DLD1 (cell line): ENCODE data around the gene MCM3.

ENCODE experiments used
- in situ Hi-C: cut with HindIII; loops from 2 replicates; pipeline ENCODE4 v1.10.0; 2017; ENCODE audit warnings: low sequenced_read_pairs

Gene MCM3

DNA sequence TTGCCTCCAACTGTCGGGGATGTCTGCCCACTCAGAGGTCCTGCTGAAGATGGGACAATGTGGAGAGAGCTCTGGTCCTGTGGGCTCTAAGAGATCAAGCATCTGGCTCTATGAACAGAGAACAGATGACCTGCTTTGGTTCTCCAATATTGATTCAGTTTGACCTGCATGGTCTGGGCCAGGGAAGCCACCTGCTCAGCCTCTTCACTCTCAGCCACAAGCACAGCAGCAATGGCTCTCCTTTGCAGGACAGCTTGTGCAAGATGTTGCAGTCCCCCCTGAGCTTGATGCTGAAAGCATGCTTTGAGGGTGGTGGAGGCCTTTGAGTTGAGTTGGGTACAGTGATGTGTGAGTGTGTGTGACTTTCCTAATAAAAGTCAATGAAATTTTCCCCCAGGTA, 18.6 kb upstream of the MCM3 start:
- in situ Hi-C loops = no loop called here

DNA sequence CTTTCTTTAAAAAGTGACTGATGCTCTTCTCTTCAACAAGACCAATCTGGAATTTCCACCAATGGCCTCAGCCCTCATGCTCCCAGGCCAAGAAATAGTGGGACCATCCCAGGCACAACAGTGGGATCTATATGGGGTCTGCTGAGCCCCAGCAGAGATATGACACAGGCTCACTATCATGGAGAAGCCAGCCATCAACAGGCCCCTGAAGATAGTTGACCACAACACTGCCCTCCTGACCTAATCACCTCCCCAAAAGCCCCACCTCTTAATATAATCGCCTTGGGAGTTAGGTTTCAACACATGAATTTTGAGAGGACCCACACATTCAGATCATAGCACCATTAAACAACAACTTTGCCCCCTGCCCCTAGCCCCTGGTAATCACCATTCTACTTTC, 16.8 kb upstream of the MCM3 start:
- in situ Hi-C loops = no loop called here

DNA sequence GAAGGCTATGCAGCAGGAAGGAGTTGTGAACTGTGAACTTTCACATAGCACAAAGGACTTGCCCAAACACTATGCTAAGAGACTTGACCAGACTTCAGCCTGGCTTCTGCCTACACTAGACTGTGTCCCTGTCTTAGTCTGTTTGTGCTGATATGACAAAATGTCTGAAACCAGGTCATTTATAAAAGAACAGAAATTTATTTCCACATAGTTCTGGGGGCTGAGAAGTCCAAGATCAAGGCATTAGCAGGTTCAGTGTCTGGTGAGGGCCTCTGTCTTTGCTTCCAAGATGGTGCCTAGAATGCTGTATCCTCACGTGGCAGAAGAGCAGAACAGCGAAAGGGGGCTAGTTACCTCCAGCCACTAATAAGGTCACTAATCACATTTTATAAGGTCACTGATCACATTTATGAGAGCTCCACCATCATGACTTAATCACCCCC, 16.0 kb upstream of the MCM3 start:
- in situ Hi-C loops = no loop called here

DNA sequence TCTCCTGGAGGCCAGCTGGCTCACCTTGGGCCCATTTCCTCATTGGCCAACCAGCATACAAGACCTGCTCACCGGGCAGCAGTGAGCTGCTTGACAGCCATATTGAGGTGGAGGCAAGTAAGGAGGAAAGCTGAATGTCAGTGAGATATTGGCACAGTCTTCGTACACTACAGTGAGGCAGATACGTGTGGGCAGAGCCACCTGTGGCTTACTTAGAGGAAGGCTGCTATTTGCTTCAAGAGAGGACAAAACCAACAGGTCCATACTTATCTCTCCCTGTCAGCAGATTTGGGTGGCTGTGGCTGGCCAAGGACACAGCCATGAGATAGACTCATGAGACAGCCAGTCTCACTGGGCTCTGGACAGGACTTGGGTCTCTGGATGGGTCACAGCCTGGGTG, 15.1 kb upstream of the MCM3 start:
- in situ Hi-C loops = no loop called here

DNA sequence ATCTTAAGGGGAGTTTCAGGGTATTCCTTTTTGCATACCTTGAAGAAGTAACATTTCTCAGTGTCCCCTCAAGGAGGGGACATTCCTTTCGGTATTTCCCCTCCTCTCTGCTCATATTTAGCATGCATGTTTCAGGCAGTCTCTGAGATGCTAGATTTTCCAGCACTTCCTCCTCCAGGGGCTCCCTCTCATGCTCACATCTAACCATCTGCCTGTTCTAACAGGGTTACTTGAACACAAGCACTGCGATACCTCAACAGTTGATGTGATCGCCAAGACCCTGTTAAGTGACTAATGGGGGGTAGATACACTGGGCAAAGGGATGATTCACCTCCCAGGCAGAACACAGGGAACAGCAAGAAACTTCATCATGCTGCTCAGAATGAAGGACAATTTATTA, 12.9 kb upstream of the MCM3 start:
- in situ Hi-C loops = no loop called here

DNA sequence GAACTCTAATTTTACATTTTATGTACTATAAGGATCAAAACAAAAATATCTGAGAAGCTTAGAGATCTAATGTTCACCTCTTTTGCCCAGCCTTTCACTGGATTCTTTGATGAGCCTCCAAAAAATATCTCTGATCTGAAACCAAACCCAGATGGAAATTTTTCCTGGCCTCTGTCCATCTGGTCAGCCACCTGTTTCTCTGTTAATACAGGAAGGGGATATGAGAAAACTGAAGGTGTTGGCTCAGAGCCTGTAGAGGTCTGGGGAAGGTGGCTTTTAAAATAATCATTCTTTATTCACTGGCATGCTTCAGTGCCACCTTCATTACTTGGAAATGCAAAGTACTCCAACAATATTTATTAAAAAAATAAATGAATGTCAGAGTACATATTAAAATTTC, 8.5 kb upstream of the MCM3 start:
- in situ Hi-C loops = no loop called here

DNA sequence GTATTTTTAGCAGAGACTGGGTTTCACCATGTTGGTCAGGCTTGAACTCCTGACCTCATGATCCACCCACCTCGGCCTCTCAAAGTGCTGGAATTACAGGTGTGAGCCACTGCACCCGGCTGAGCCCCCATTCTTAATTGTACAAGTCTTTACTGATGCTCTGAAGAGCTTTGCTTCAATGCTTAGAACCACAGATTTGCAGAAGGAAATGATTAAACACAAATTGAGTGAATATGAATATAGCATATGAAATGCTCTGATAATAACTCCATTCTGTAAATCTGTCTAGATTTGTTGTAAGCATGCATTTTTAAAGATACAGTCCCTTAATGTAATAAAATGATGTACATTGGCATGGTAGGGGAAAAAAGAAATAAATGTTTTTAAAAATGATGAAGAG, 4.3 kb upstream of the MCM3 start:
- in situ Hi-C loops = no loop called here

DNA sequence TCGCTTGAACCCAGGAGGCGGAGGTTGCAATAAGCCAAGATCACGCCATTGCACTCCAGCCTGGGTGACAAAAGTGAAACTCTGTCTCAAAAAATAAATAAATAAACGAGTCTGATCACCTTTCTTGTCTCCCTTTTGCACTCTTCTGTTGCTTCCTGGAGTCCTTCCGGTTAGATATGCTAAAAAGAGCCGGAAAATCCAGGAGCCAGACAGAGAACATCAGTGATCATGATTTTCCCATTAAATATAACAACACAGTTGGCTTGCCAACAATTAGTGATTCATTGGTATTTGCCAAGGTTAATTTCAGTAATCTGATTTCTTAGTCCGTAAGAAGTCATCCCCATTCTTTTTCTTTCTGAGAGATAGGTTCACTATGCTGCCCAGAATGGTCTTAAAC, 3.7 kb upstream of the MCM3 start:
- in situ Hi-C loops = no loop called here

DNA sequence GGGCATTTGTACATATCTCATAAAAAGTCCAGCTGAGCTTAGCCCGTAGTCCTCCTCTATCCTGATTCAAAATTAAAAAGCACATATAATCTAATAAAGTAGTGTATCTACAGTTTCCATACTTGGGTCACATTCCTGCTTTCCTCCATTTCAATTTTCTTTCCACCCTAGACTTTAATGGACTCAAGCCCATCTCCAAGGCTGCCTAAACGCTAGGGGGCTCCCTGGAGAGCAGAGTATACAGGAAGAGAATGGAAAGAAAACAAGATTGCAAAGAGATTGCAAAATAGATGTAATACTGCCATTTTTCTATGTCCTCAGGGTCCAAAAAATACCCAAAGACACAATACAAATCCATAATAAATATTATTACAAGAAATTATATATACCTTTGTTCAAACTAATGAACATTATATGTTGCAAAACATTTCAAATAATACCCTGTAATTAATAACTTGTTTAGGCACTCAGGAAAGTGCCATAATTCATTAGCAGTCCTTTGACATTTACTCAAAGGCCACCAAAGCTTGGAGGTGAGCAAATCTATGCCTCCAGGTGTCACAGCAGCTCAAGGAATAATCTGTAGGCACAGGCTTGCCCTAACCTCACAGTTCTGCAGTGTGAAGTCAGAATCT, 2.4 kb upstream of the MCM3 start:
- in situ Hi-C loops = no loop called here

DNA sequence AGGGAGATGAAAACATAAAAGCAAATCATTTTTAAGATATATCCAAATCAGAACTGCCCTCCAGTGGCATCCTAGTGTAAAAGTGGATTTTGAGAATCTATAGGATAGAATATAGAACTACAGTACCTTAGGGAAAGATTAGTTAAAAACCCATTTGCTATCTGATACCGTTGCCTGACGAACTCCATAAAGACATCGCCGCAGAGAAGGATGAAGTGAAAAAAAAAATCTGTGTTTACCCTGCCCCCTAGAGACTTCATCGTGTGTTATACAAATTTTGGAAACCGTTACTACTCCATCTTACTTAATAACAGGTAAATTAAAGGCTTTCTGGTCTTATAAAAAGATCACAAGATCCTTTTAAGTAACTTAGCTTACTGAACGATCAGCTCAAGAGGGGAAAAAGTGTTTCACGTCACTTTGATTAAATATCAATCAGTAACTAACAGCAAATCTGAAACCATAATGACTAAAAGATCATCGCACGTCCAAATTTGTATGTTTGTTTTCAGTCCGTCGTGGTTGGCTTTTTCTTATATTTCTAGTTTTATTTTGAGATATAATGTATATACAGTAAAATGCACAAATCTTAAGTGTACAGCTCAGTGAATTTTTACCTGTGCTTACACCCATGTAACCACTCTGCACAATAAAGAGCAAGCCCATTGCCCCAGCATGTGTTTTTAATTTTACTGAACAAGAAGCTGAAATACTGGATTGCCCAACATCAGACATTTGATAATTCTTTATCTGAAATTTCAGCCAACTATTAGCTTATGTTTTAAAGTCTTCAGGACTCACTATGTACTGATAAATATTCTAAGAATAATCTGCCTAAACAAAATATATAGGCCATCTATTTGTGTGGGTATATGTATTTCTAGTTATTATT, 881 bp upstream of the MCM3 start:
- in situ Hi-C loops = no loop called here

DNA sequence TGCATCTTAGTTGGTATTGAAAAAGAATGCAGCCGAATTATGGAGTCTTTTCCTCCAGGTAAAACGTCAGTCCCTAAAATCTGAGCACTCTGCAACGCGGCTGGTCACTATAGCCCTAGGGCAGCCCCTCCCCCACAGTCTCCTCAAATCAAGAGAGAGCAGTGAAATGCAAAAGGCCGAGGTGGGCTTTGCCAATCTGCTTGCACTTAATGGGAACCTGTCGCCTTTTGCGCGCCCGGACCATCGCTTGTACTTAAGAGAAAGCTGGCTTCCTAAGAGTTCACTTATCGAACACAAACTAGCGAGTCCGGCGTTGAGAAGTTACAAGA, 447 bp downstream of the MCM3 start:
- in situ Hi-C loops = no loop called here

DNA sequence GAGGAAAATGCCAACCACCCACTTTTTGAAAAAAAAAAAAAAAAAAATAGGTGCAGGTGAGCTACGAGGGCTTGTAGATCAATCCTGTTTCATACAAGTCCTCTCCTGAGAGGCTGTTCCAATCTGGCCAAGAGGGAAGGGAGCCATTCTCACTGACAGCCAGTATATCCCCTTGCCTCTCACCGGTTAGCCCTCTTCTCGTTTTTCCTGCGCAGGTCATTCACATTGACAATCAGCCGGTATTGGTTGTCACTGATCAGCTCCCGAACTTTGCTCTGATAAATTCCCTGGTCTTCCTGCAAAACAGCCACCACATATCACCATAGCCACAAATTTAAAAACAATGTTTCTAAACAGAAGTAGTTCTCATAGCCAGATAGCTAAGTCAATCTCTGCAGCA, 1.4 kb downstream of the MCM3 start:
- in situ Hi-C loops = no loop called here

DNA sequence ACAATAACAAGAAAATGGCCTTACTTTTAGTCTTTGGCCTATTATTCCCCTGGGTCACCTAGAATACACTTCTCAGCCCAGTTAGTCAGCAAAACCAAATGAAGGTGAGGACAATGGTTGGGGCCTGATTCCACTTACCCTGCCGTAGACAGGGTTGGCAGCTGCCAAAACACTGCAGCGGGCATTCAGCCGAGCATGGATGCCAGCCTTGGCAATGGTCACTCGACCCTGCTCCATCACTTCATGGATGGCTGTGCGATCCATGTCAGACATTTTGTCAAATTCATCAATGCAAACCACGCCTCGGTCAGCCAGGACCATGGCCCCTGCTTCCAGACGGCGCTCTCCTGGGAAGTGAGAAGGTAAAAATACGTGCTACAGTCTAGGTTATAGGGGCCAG, 8.4 kb downstream of the MCM3 start:
- in situ Hi-C loops = no loop called here

DNA sequence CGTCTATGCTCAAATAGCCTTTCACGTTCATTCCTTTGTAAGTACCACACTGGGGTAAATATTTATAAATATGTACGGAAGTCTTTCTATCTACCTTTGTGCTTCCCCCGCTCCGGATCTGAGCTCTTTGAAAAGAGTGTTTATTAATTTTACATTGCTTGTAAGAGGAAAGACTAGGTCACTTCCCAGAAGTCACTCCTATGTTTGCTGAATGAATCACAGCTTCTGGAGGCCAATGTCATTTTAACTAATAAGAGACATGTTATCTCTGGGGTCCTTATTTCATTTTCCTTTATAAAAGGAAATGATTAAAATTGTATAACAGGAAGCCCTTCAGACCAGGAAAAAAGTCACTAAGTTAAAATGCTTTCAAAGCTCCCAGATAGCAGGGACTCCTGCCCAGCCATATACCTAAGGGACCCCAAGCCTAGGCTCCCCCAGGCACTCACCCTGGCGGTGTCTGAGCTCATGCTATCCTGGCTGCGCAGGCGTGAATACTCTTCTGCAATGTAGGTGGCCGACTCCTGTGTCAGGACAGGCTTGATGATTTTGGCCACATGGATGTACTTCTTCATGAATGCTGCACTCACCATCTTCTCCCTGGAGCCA, 12.6 kb downstream of the MCM3 start:
- in situ Hi-C loops = no loop called here

DNA sequence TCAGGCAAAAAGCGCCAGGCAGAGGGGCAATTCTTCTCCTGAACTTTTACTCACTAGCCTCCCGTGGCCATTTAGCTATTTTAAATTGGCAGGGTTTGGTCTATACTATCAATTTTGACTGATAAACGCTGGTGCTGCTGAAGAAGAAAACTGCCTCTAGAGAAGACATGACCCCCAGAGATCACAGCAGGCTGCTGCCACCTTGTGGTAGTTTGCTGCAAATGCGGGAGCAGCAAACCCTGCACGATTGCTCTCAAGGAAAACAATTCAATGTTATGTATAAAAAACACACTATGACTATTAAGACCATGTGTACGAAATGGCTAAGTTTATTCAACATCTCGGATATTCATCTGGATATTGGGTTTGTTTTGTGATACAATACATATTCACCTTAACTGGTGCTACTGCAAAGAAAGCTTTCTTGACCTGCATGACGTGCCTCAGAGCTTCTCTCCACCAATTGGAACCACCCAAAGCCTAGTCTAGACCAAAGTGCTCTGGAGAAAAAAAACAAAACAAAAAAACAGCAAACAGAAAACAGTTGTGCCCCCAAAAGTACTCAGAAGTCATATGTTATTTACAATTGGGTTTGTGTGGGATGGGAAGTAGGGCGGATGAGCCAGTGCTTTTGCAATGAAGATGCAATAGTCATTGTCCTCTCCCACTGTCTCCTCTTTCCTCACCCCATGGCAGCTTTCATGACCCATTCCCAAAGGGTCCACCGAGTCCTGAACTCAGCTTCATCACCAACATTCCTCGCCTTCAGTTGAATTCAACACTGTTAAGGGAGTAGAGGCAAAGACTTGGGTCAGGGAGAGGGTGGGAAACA, 20.6 kb downstream of the MCM3 start:
- in situ Hi-C loops = loop anchor here (5.0 kb wide), 1 partner anchor 123 kb away; no protein-coding TSS in a partner anchor

DNA sequence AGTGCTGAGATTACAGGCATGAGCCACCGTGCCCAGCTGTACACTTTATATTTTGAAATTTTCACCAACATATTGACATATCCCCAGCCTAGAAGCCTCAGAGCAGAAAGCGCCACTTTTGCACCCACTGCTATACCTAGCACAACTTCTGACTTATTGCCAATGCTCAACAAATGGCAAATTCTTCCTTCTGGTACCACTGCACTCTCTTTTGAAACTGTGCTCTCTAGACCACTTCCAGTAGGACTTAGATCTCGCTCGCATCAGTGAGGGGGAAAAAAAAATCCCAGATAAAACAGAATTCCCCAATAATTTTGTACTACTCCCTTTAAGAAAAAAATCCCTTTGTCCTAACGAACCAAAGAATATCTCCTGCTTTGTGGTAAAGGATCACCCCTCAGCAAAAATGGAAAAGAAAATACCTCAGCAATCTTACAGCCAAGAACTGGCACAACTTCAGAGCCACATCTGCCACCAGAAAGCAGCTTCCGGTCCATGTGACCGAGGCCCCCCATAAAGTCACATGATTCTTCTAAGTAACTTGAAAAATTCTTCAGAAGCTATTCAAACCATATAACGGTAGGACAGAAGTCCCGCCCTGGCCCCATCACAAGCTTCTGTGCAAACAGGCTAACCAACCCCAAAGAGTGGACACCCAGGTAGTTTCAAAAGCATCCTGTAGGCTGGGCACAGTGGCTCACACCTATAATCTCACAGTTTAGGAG, 21.8 kb downstream of the MCM3 start:
- in situ Hi-C loops = loop anchor here (5.0 kb wide), 1 partner anchor 125 kb away; no protein-coding TSS in a partner anchor

DNA sequence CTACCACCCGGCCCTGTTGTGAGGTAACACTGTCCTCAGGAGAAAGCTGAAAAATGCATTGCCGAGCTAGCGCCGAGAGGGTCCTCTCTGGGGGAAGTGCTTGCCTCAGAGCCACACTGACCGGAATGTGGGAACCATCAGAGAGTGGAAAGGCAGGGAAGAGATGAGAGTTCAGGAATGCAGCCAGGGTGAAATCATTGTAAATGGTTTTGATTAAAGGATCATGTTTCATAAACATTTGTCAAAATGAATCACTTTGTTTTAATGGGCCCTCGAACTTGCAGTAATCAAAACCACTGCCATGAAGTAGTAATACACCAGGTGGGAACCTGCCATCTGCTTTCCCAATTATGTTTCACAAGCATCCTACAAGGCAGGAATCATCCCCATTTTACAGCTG, 23.3 kb downstream of the MCM3 start:
- in situ Hi-C loops = loop anchor here (5.0 kb wide), 1 partner anchor 126 kb away; no protein-coding TSS in a partner anchor

DNA sequence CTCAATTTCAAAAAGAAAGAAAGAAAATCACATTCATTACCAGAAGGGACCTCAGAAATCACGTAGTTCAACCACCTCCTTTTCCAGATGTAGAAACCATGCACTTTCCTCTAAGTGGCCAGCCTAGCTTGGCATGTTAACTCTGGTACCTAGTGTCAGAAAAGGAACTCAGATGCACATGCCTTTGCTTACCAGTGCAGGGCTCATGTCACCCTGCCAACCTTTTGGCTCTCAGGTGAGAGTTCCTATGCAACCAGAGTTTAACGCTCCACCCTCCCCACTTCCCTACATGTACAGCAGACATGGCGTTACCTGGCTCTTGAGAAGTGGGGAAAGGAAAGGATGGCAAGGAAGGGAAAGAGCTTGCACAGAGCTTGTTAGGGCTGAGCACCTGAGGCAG, 23.9 kb downstream of the MCM3 start:
- in situ Hi-C loops = loop anchor here (5.0 kb wide), 1 partner anchor 127 kb away; no protein-coding TSS in a partner anchor

DNA sequence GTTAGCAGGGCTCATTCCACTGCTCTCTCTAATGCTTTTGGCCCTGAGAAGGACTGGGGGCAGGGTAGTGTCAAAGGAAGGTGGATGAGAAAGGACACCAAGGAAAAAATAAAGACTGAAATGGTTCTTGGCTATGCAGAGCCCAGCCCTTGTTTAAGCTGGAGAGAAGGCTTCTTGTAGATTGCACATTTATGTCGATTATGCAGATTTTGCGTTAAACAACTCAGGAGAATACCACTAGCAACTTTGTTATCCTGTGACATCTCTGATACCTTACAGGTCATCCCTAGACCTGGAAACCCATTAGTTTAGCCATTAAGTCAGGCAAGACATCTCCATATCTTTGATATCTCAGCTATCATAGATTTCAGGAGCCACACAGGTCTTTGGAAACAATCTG, 29.1 kb downstream of the MCM3 start:
- in situ Hi-C loops = no loop called here

DNA sequence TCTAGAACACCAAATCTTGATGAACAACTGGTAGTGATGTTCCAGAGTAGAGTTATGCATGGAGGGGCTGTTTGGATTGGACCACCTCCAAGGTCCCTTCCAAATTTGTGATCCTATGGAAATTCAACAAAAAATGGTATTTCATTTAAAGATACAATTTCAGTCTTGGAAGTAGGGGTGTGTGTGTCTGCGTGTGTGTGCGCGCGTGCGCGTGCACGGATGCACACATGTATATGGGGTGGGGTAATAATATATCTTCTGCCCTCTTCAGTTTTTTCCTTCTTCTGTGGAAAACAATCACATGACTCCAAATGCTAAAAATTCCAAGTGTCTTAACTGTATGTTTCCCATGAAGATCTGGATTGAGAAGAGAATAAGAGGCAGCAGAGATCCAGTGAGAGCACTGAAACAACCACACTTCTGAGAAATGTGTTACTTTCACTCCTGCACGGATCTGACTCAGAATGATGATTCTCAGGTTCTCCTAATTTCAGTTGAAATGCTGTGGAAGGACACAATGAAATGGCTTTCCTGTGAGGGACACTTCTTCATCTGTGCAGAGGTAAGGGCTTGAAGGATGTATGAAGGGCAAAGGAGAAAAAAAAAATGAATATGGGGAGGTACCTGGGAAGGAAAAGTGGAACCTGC, 29.7 kb downstream of the MCM3 start:
- in situ Hi-C loops = no loop called here
